ENCODE data around the gene SYT8.
A peak's percentile ranks its signal among the peaks of the same experiment; 100 is the strongest.

- TF ChIP-seq SPI1 (IDR thresholded peaks at IDR 0.05; ENCODE audit: low read depth, low read length), result no peak
- peak; percentile 14; the same call in 1 of the 2 replicates for TF ChIP-seq POLR2A (IDR thresholded peaks at IDR 0.05; ENCODE audit: low read depth, low read length)
- 0 out of 2 replicates have a peak, but pooled peaks have one; percentile 32 for TF ChIP-seq POLR2AphosphoS5 (IDR thresholded peaks at IDR 0.05; ENCODE audit: low read depth, low read length)
- no peak for TF ChIP-seq TAF1 (IDR thresholded peaks at IDR 0.05; ENCODE audit: low read depth, low read length)
- TF ChIP-seq PAX5 (IDR thresholded peaks at IDR 0.05; ENCODE audit: insufficient read depth, low read length, severe bottlenecking), result no peak
Measured at GRCh38 chr11:1870326-1870696, 35.5 kb downstream of the SYT8 start.

All from GM12891 (cell line).